ENCODE data around the gene PRKAG2.
"Not testable (repeated sequence)": the region's sequence is repeated elsewhere in the genome, so short reads cannot be mapped to it uniquely, and the experiment has no call there.

PRKAG2 gene

GRCh38 chr7:151553356-151553755 is 323.6 kb downstream of the PRKAG2 start:
- Mint-ChIP-seq H3K4me1 (ENCODE audit: low read depth) (no peaks in the 10 kb centered on the region), H3K4me3 (no peak overlapping the region), H3K27ac (no peak overlapping the region), H3K36me3 (ENCODE audit: low read depth) (no peaks in the 10 kb centered on the region), H3K9me3 (no peaks in the 10 kb centered on the region), H3K27me3 (ENCODE audit: low read depth) (peaks cover 5% of the 10 kb centered on the region)
- DNase-seq (ENCODE audit: low spot score), result no peak

DNA sequence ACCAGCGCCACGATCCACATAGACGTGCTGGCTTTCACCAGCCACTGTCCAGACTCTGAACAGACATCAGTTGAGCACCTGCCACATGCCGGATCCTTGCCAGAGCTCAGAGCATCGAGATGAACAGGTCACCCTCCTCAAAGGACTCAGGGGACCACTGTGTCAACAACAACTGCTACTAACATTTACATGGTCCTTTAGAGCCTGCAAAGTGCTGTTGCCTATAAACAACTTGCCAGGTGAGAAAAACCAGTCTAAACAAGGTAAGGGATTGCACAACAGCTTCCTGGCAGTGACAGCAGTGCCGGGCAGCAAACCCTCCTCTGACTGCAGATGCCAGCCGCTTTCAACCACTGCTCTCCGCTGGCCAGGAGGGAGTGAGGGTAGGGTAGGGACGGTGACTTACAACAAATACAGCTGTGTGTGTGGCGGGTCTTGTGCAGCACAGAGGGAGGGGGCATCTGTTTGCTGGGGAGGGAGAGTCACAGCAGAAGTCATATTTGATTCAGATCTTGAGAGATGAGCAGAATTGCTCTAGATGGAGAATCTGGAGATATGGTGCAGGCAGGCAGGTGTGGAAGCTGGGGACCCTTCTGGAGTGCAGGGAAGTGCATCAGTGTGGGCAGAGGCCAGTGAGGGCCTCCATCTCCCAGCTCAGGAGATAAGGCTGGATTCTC is 324.4 kb downstream of the PRKAG2 start:
- Mint-ChIP-seq H3K36me3 (ENCODE audit: low read depth) (no peaks in the 10 kb centered on the region), H3K4me1 (ENCODE audit: low read depth) (no peaks in the 10 kb centered on the region), H3K27me3 (ENCODE audit: low read depth) (peaks cover 9% of the 10 kb centered on the region), H3K9me3 (no peaks in the 10 kb centered on the region), H3K4me3 (no peak overlapping the region), H3K27ac (no peak overlapping the region)
- no peak for DNase-seq (ENCODE audit: low spot score)

DNA sequence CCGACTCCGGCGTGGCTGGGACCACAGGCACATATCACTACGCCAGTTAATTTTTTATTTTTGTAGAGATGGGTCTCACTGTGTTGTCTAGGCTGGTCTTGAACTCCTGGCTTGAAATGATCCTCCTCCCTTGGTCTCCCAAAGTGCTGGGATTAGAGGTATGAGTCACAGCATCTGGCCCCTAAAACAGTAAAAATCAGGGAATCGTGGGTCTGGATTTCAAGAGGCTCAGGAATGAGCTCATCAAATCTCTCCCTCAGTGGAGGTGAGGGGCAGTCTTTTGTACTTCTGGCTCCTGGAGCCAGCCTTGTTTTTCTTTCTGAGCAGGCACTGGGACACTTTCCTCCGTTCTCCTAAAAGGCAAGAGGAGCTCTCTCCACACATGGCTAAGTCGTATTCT is 325.1 kb downstream of the PRKAG2 start:
- no peak for DNase-seq (ENCODE audit: low spot score)
- no peak overlapping the region for H3K4me3 Mint-ChIP-seq
- H3K9me3 Mint-ChIP-seq, result no peaks in the 10 kb centered on the region
- peaks cover 13% of the 10 kb centered on the region for H3K27me3 Mint-ChIP-seq (ENCODE audit: low read depth)
- H3K27ac Mint-ChIP-seq, result no peak overlapping the region
- no peaks in the 10 kb centered on the region for H3K4me1 Mint-ChIP-seq (ENCODE audit: low read depth)
- no peaks in the 10 kb centered on the region for H3K36me3 Mint-ChIP-seq (ENCODE audit: low read depth)

DNA sequence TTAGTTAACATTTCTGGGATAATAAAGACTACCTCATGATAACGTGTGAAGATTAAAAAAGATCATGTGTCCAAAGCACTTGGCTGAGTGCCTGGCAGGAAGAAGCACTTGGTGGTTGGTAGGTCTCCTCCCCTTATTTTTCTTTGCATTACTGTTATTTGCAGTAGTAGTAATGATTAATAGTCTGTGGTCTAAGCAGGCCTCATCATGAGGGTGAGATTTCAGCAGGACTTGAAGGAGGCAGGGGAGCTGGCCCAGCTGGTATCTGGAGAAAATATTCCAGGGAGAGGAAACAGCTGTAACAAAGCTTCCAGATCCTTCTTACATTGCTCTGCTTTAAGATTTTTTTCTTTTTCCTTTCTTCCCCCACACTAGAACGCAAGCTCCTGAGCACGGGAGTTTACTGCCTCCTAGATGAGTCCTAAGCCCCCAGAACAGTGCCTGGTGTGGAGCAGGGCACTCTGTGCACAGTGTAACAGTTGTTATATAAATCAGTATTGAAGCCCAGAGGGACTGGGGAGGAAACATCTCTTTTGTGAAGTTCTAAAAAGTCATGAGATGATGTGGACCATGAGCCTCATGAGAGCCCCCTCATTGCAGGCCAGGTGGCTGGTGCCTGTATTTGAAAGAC is 326.1 kb downstream of the PRKAG2 start:
- no peak overlapping the region for H3K4me3 Mint-ChIP-seq
- peaks cover 22% of the 10 kb centered on the region for H3K27me3 Mint-ChIP-seq (ENCODE audit: low read depth)
- DNase-seq (ENCODE audit: low spot score), result no peak
- no peaks in the 10 kb centered on the region for H3K9me3 Mint-ChIP-seq
- H3K27ac Mint-ChIP-seq, result no peak overlapping the region
- no peaks in the 10 kb centered on the region for H3K4me1 Mint-ChIP-seq (ENCODE audit: low read depth)
- H3K36me3 Mint-ChIP-seq (ENCODE audit: low read depth), result no peaks in the 10 kb centered on the region

GRCh38 chr7:151549644-151550043 is 327.3 kb downstream of the PRKAG2 start:
- DNase-seq (ENCODE audit: low spot score), result no peak
- Mint-ChIP-seq H3K27ac (no peak overlapping the region), H3K9me3 (no peaks in the 10 kb centered on the region), H3K36me3 (ENCODE audit: low read depth) (no peaks in the 10 kb centered on the region), H3K27me3 (ENCODE audit: low read depth) (peaks cover 24% of the 10 kb centered on the region), H3K4me3 (no peak overlapping the region), H3K4me1 (ENCODE audit: low read depth) (no peaks in the 10 kb centered on the region)

DNA sequence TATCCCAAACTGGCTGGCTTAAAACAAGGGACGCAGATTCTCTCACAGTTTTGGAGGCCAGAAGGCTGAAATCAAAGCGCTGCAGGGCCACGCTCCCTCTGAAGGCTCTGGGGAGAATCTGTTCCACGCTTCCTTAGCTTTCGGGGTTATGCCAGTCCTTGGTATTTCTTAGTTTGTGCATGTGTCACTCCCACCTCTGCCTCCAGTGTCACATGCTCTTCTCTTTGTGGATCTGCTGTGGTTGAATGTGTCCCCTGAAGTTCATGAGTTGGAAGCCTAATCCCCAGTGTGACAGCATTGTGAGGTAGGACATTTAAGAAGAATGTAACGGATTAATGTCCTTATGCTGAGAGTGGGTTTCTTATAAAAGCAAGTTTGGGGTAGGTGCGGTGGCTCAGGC is 327.8 kb downstream of the PRKAG2 start:
- Mint-ChIP-seq H3K36me3 (ENCODE audit: low read depth) (no peaks in the 10 kb centered on the region), H3K4me1 (ENCODE audit: low read depth) (no peaks in the 10 kb centered on the region), H3K9me3 (no peaks in the 10 kb centered on the region), H3K27me3 (ENCODE audit: low read depth) (peaks cover 28% of the 10 kb centered on the region), H3K27ac (no peak overlapping the region), H3K4me3 (no peak overlapping the region)
- DNase-seq (ENCODE audit: low spot score), result no peak

DNA sequence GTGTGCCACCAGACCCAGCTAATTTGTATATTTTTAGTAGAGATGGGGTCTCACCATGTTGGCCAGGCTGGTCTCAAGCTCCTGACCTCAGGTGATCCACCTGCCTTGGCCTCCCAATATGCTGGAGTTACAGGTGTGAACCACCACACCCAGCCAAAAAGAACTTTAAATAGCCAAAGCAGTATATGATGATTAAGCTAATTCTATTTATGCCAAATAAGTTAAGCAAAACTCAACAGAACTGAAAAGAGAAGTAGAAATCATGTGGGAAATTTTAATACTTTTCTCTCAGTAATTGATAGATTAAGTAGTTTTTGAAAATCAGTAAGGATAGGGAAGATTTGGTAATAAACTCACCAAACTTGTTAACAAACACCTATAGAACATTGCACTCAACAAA is 332.7 kb downstream of the PRKAG2 start:
- H3K4me3 Mint-ChIP-seq, result no peak overlapping the region
- no peaks in the 10 kb centered on the region for H3K9me3 Mint-ChIP-seq
- no peak for DNase-seq (ENCODE audit: low spot score)
- H3K27me3 Mint-ChIP-seq (ENCODE audit: low read depth), result peaks cover 35% of the 10 kb centered on the region
- no peaks in the 10 kb centered on the region for H3K4me1 Mint-ChIP-seq (ENCODE audit: low read depth)
- H3K27ac Mint-ChIP-seq, result no peak overlapping the region
- no peaks in the 10 kb centered on the region for H3K36me3 Mint-ChIP-seq (ENCODE audit: low read depth)

GRCh38 chr7:151542606-151543130 is 334.2 kb downstream of the PRKAG2 start:
- Mint-ChIP-seq H3K4me3 (no peak overlapping the region), H3K4me1 (ENCODE audit: low read depth) (peaks cover 3% of the 10 kb centered on the region), H3K27ac (no peak overlapping the region), H3K27me3 (ENCODE audit: low read depth) (peaks cover 36% of the 10 kb centered on the region), H3K9me3 (no peaks in the 10 kb centered on the region), H3K36me3 (ENCODE audit: low read depth) (no peaks in the 10 kb centered on the region)
- DNase-seq (ENCODE audit: low spot score), result no peak

GRCh38 chr7:151541709-151542499 is 335.0 kb downstream of the PRKAG2 start:
- H3K9me3 Mint-ChIP-seq, result no peaks in the 10 kb centered on the region
- H3K27ac Mint-ChIP-seq, result no peak overlapping the region
- peaks cover 35% of the 10 kb centered on the region for H3K27me3 Mint-ChIP-seq (ENCODE audit: low read depth)

GRCh38 chr7:151540146-151540545 is 336.8 kb downstream of the PRKAG2 start:
- Mint-ChIP-seq H3K27ac (no peak overlapping the region), H3K4me1 (ENCODE audit: low read depth) (peaks cover 3% of the 10 kb centered on the region), H3K9me3 (no peaks in the 10 kb centered on the region), H3K4me3 (no peak overlapping the region), H3K36me3 (ENCODE audit: low read depth) (no peaks in the 10 kb centered on the region), H3K27me3 (ENCODE audit: low read depth) (peaks cover 31% of the 10 kb centered on the region)
- no peak for DNase-seq (ENCODE audit: low spot score)

More at GRCh38 chr7:151541709-151542499, 335.0 kb downstream of the PRKAG2 start:
- DNase-seq (ENCODE audit: low spot score), result no peak
- Mint-ChIP-seq H3K36me3 (ENCODE audit: low read depth) (no peaks in the 10 kb centered on the region), H3K4me3 (no peak overlapping the region), H3K4me1 (ENCODE audit: low read depth) (peaks cover 3% of the 10 kb centered on the region)

DNA sequence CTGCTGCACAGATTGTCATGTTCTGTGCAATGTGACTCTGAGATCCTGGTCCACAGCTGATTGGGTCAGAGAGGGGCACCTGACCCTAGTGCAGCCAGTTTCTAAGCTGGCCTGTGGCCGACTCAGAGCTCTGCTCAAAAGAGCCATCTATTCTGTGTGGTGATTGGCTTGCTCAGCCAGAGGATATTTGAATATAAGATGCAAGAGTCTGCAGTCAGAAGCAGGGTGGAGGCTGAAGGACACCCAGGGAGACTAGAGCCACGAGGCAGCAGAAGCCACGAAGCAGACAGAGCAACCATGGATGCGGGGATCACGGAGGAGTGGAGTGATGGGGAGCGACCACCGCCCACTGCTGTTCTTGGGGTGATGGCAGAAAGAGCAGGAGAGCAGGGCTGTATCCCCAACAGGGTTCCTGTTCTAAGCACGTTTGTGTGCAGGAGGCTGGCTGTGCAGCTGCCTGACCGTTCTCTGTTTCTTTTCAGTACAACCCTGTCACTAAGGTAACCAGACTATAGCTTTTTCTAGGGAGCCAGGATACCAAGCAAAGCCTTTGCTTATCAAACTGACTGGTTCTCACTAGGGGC is 337.7 kb downstream of the PRKAG2 start:
- H3K4me1 Mint-ChIP-seq (ENCODE audit: low read depth), result peaks cover 3% of the 10 kb centered on the region
- H3K36me3 Mint-ChIP-seq (ENCODE audit: low read depth), result no peaks in the 10 kb centered on the region
- no peak overlapping the region for H3K4me3 Mint-ChIP-seq
- no peak overlapping the region for H3K27ac Mint-ChIP-seq
- H3K9me3 Mint-ChIP-seq, result no peaks in the 10 kb centered on the region
- DNase-seq (ENCODE audit: low spot score), result no peak
- H3K27me3 Mint-ChIP-seq (ENCODE audit: low read depth), result peaks cover 26% of the 10 kb centered on the region

DNA sequence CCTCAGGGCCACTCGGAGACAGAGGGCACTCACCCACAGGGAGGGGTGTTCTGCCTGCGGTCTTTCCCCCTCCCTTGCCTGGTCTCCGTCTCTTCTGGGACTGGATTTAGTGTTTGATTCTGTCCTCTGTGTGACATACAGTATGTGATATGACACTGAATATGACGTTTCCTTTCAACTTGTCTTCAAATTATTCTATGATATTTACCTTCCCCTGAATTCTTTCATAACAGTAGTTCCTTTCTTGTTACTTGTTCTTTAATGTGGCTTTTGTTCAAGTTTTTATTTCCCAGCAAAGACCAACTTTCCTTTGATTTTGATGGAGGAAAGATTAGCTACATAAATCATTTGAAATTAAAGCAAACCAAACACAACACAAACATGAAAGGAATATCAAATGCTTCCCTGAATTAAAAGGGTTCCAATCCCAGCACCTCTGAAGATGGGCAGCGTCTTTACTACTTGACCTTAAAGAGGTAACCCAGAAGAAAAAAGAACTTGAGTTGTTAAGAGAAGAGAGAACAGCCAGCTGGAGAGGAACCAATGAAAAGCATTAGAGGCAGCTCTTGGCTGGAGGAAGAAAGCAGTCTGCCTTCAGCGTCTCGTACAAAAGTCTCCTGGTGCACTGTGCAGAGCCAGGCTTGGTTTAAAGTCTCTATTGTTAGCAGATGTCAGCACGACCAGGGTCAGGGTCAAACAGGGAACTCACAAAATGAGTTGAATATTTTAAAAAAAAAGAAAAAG is 338.9 kb downstream of the PRKAG2 start:
- Mint-ChIP-seq H3K4me3 (no peak overlapping the region), H3K9me3 (no peaks in the 10 kb centered on the region), H3K27me3 (ENCODE audit: low read depth) (peaks cover 24% of the 10 kb centered on the region), H3K36me3 (ENCODE audit: low read depth) (no peaks in the 10 kb centered on the region), H3K27ac (no peak overlapping the region), H3K4me1 (ENCODE audit: low read depth) (peaks cover 3% of the 10 kb centered on the region)
- no peak for DNase-seq (ENCODE audit: low spot score)

- H3K9me3 Mint-ChIP-seq; H3K27ac Mint-ChIP-seq; H3K36me3 Mint-ChIP-seq (ENCODE audit: low read depth); DNase-seq (ENCODE audit: low spot score); H3K4me1 Mint-ChIP-seq (ENCODE audit: low read depth); H3K4me3 Mint-ChIP-seq: not testable (repeated sequence)
- peaks cover 21% of the 10 kb centered on the region for H3K27me3 Mint-ChIP-seq (ENCODE audit: low read depth)
These were observed 340.7 kb downstream of the PRKAG2 start for GRCh38 chr7:151536178-151536577.

All from T-helper 2 cell treated with Interferon-gamma antibody and Interleukin-4, amounts not matched to agents 5 μg/mL and 100 μg/mL, for 36 hours (primary cell).